Chondrocyte (in vitro differentiated cells): ENCODE results near the gene TMEM238. TPM values are rescaled to one million over a fixed set of nuclear protein-coding genes. Genes with fewer than 3 reads are reported as not detected.
A peak's percentile ranks its signal among the peaks of the same experiment; 100 is the strongest.

Source experiments
- DNase-seq: peaks from one replicate; pipeline ENCODE4 v3.0.0; 2021; ENCODE audit warnings: mixed read lengths, low spot score
- H3K27ac Mint-ChIP-seq: one replicate; pipeline ENCODE4 v1.8.0; 2021; ENCODE audit warnings: mild to moderate bottlenecking, moderate library complexity, mixed read lengths; ENCODE audit not compliant: unreplicated experiment
- H3K27me3 Mint-ChIP-seq: 2 replicates; pipeline ENCODE4 v1.8.0; 2021; ENCODE audit warnings: low read depth, mixed read lengths
- H3K36me3 Mint-ChIP-seq: 2 replicates; pipeline ENCODE4 v1.8.0; 2021; ENCODE audit warnings: low read depth, mixed read lengths
- H3K4me1 Mint-ChIP-seq: 2 replicates; pipeline ENCODE4 v1.8.0; 2021; ENCODE audit warnings: low read depth, mild to moderate bottlenecking, mixed read lengths
- H3K4me3 Mint-ChIP-seq: one replicate; pipeline ENCODE4 v1.8.0; 2021; ENCODE audit warnings: mild to moderate bottlenecking, moderate library complexity, mixed read lengths; ENCODE audit not compliant: unreplicated experiment
- H3K9me3 Mint-ChIP-seq: 2 replicates; pipeline ENCODE4 v1.8.0; 2021; ENCODE audit warnings: low read depth, mixed read lengths
- CTCF ChIP-seq: fragments of 200-600 bp; sonication (generic); IDR thresholded peaks from 2 replicates; pipeline ENCODE4 v1.5.0; 2021; ENCODE audit warnings: antibody characterized with exemption, mild to moderate bottlenecking, moderate library complexity
- total RNA-seq: library from RNA; stranded (reverse); gene quantifications from 3 replicates; pipeline ENCODE4 v1.2.1, GENCODE V29; 2021

TMEM238 gene
- total RNA-seq, 1 donor from 2014 or later, result 1.0 TPM

- no peak overlapping the region for H3K27ac Mint-ChIP-seq
- H3K27me3 Mint-ChIP-seq, result no peaks in the 10 kb centered on the region
- no peak overlapping the region for H3K4me3 Mint-ChIP-seq
- TF ChIP-seq CTCF, result no peak
- H3K36me3 Mint-ChIP-seq, result peaks cover 27% of the 10 kb centered on the region
- no peak for DNase-seq
- H3K9me3 Mint-ChIP-seq, result no peaks in the 10 kb centered on the region
- H3K4me1 Mint-ChIP-seq, result peaks cover 9% of the 10 kb centered on the region
Observed at GRCh38 chr19:55400281-55401087, 16.4 kb upstream of the TMEM238 start.

- no peak overlapping the region for H3K27ac Mint-ChIP-seq
- DNase-seq, result no peak
Observed at GRCh38 chr19:55398200-55398925, 14.3 kb upstream of the TMEM238 start.

GRCh38 chr19:55392820-55393761 lies 9.0 kb upstream of the TMEM238 start:
- Mint-ChIP-seq H3K27me3 (no peaks in the 10 kb centered on the region), H3K4me1 (peaks cover 36% of the 10 kb centered on the region), H3K27ac (peak overlapping the region; percentile 49), H3K9me3 (no peaks in the 10 kb centered on the region), H3K36me3 (peaks cover 5% of the 10 kb centered on the region), H3K4me3 (no peak overlapping the region)
- no peak for TF ChIP-seq CTCF
- DNase-seq, result no peak

More at GRCh38 chr19:55398200-55398925, 14.3 kb upstream of the TMEM238 start:
- Mint-ChIP-seq H3K4me1 (peaks cover 3% of the 10 kb centered on the region), H3K9me3 (no peaks in the 10 kb centered on the region), H3K27me3 (no peaks in the 10 kb centered on the region), H3K36me3 (peaks cover 21% of the 10 kb centered on the region), H3K4me3 (no peak overlapping the region)
- no peak for TF ChIP-seq CTCF

- no peak for DNase-seq
- H3K9me3 Mint-ChIP-seq, result no peaks in the 10 kb centered on the region
- H3K4me1 Mint-ChIP-seq, result peaks cover 46% of the 10 kb centered on the region
- no peaks in the 10 kb centered on the region for H3K27me3 Mint-ChIP-seq
- H3K36me3 Mint-ChIP-seq, result peaks cover 14% of the 10 kb centered on the region
- H3K4me3 Mint-ChIP-seq, result no peak overlapping the region
- TF ChIP-seq CTCF, result no peak
- H3K27ac Mint-ChIP-seq, result no peak overlapping the region
Observed at GRCh38 chr19:55391702-55392615, 7.9 kb upstream of the TMEM238 start.
